GM21723 (cell line): ENCODE data around the gene MAP3K7.

Experiments used
- ATAC-seq: cut with Tn5 transposase; IDR thresholded peaks from one replicate; pipeline ENCODE4 v1.9.1; 2021; ENCODE audit warnings: mild to moderate bottlenecking, moderate library complexity; ENCODE audit not compliant: unreplicated experiment

Gene MAP3K7

GRCh38 chr6:90533615-90534336 is 53.1 kb downstream of the MAP3K7 start:
- ATAC-seq = no peak

- no peak for ATAC-seq
Observed at GRCh38 chr6:90530882-90531281, 56.0 kb downstream of the MAP3K7 start.

GRCh38 chr6:90525421-90525820 is 61.5 kb downstream of the MAP3K7 start:
- no peak for ATAC-seq

- no peak for ATAC-seq
Observed at GRCh38 chr6:90523779-90524310, 63.0 kb downstream of the MAP3K7 start.

- no peak for ATAC-seq
Observed at GRCh38 chr6:90521955-90522354, 64.9 kb downstream of the MAP3K7 start.

GRCh38 chr6:90516074-90516660 is 70.7 kb downstream of the MAP3K7 start:
- no peak for ATAC-seq

- no peak for ATAC-seq
Observed at GRCh38 chr6:90514496-90514895, 72.4 kb downstream of the MAP3K7 start.

GRCh38 chr6:90508753-90509152 is 78.1 kb downstream of the MAP3K7 start:
- ATAC-seq = no peak

GRCh38 chr6:90502866-90503407 is 83.9 kb downstream of the MAP3K7 start:
- ATAC-seq = peak; percentile 52

- no peak for ATAC-seq
Observed at GRCh38 chr6:90502381-90502780, 84.5 kb downstream of the MAP3K7 start.

- no peak for ATAC-seq
Observed at GRCh38 chr6:90500458-90500857, 86.4 kb downstream of the MAP3K7 start.

GRCh38 chr6:90497411-90497810 is 89.5 kb downstream of the MAP3K7 start:
- ATAC-seq = no peak

GRCh38 chr6:90496258-90497016 is 90.4 kb downstream of the MAP3K7 start:
- ATAC-seq = no peak

- no peak for ATAC-seq
Observed at GRCh38 chr6:90495216-90495817, 91.6 kb downstream of the MAP3K7 start.

GRCh38 chr6:90494067-90494780 is 92.6 kb downstream of the MAP3K7 start:
- no peak for ATAC-seq

GRCh38 chr6:90493332-90493731 is 93.5 kb downstream of the MAP3K7 start:
- ATAC-seq = no peak

- no peak for ATAC-seq
Observed at GRCh38 chr6:90492798-90493197, 94.1 kb downstream of the MAP3K7 start.

GRCh38 chr6:90492369-90492768 is 94.5 kb downstream of the MAP3K7 start:
- ATAC-seq = no peak

- no peak for ATAC-seq
Observed at GRCh38 chr6:90490030-90490716, 96.7 kb downstream of the MAP3K7 start.

GRCh38 chr6:90488816-90489215 is 98.1 kb downstream of the MAP3K7 start:
- ATAC-seq = no peak
